HG03521 (cell line): Measurements from ENCODE around the gene AP1M2.
"Not testable (repeated sequence)": the region's sequence is repeated elsewhere in the genome, so short reads cannot be mapped to it uniquely, and the experiment has no call there.

Experiments used
- ATAC-seq: cut with Tn5 transposase; IDR thresholded peaks from one replicate; pipeline ENCODE4 v1.9.1; 2021; ENCODE audit warnings: mild to moderate bottlenecking, moderate library complexity; ENCODE audit not compliant: unreplicated experiment

The AP1M2 gene

GRCh38 chr19:10543059-10543419 is 44.1 kb downstream of the AP1M2 start:
- no peak for ATAC-seq

GRCh38 chr19:10539016-10539415 is 48.1 kb downstream of the AP1M2 start:
- ATAC-seq: not testable (repeated sequence)

GRCh38 chr19:10538204-10538983 is 48.7 kb downstream of the AP1M2 start:
- ATAC-seq: no peak

DNA sequence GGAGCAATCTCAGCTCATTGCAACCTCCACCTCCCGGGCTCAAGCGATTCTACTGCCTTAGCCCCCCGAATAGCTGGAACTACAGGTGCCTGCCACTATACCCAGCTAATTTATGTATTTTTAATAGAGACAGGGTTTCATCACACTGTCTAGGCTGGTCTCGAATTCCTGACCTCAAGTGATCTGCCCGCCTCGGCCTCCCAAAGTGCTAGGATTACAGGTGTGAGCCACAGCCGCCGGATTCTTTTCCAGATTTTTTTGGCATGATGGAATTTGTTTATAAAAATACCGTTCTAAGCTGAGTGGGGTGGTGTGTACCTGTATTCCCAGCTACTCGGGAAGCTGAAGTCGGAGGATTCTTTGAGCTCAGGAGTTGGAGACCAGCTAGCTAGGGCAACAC is 49.4 kb downstream of the AP1M2 start:
- no peak for ATAC-seq

- no peak for ATAC-seq
These were observed 51.5 kb downstream of the AP1M2 start for GRCh38 chr19:10535613-10536012.

DNA sequence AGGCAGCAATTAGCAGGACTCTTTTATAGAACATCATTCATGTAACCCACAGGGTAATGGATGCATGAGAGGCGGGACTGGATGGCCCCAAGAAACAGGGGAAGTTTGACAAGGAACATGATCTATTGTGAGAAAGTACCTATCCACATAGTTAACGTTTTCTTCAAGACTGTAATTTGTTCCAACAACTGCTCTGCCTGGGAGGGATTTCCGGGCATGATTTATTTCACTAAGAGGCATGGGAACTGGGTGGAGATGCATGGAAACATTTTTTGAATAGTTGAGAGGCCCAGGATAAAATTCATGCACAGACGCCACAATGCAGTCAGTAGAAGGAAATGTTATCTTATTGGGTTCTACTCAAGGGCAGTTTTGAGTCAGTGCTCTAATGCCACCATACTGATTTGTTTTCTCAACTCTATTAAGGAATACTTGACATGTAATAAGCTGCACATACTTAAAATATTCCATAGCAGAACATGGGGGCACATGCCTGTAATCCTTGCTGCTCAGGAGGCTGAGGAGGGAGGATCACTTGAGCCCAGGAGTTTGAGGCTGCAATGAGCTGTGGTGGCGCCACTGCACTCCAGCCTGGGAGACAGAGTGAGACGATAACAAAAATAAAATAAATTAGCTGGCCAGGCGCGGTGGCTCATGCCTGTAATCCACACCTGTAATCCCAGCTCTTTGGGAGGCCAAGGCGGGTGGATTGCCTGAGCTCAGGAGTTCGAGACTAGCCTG is 53.3 kb downstream of the AP1M2 start:
- ATAC-seq: no peak

GRCh38 chr19:10532457-10532856 is 54.7 kb downstream of the AP1M2 start:
- no peak for ATAC-seq

- ATAC-seq: not testable (repeated sequence)
These were observed 60.2 kb downstream of the AP1M2 start for GRCh38 chr19:10526887-10527286.

DNA sequence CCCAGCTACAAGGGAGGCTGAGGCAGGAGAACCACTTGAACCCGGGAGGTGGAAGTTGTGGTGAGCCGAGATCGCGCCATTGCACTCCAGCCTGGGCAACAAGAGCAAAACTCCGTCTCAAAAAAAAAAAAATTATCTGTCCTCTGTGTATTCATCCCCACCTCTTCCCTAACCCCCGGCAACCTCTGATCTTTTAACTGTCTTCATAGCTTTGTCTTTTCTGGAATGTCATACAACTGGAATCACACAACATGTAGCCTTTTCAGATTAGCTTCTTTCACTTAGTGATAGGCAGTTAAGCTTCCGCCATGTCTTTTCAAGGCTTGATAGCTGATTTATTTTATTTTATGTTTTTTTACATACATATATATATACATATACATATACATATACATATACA is 61.5 kb downstream of the AP1M2 start:
- no peak for ATAC-seq

DNA sequence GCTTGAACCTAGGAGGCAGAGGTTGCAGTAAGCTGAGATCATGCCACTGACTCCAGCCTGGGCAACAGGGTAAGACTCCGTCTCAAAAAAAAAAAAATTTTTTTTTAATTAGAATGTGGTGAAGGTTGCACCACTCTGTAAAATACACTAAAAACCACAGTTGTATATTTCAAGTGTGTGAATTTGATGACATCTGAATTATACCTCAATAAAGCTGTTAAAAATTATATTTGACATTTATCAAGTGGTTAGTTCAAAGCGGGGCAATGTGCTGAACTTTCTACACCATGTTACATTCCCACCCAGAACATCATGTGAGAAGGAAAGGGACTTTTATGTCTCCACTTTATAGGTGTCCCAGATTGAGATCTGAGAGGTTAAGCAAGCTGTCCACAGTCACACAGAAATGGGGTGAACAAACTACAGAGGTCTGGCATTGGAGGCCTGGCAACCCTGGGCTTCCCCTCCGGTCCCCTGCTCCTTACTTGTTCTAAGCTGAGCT is 63.9 kb downstream of the AP1M2 start:
- ATAC-seq: no peak
